Thoracic aorta (tissue), 2 donors: Measurements from ENCODE around the gene ITPRIPL2. TPM values are rescaled to one million over a fixed set of nuclear protein-coding genes. Genes with fewer than 3 reads are reported as not detected.

Experiments
- ATAC-seq: fragments of 150-250 bp; one replicate; pipeline ENCODE4 v1.8.0; 2017; ENCODE audit warnings: low read depth; ENCODE audit not compliant: insufficient number of reproducible peaks, low FRiP score
- DNase-seq: peaks from one replicate; pipeline ENCODE4 v3.0.0-alpha.2; 2020; ENCODE audit warnings: low spot score
- H3K27ac ChIP-seq, 2 donors: fragments of 200-600 bp; sonication (generic); 1 replicate in 1 of 2; 2 replicates in 1 of 2; pipeline ENCODE4 v1.5.1; 2016; ENCODE audit warnings: mild to moderate bottlenecking in 2 of 2, moderate library complexity in 2 of 2
- H3K27me3 ChIP-seq: fragments of 200-600 bp; sonication (generic); replicated peaks from 2 replicates; pipeline ENCODE4 v1.6.0; 2016; ENCODE audit warnings: mild to moderate bottlenecking; ENCODE audit not compliant: insufficient read depth
- H3K36me3 ChIP-seq: fragments of 200-600 bp; sonication (generic); one replicate; pipeline ENCODE4 v1.5.1; 2016
- H3K4me1 ChIP-seq, 2 donors: fragments of 200-600 bp; sonication (generic); 1 replicate in 1 of 2; 2 replicates in 1 of 2; pipeline versions ENCODE4 v1.5.1 to v1.6.0; 2016; ENCODE audit warnings: low read depth in 2 of 2, mild to moderate bottlenecking in 1 of 2; ENCODE audit not compliant: control insufficient read depth in 1 of 2
- H3K4me3 ChIP-seq: fragments of 200-600 bp; sonication (generic); 2 replicates; pipeline ENCODE4 v1.5.1; 2016; ENCODE audit warnings: mild to moderate bottlenecking
- H3K9me3 ChIP-seq: fragments of 200-600 bp; sonication (generic); 2 replicates; pipeline ENCODE4 v1.5.1; 2016
- CTCF ChIP-seq: fragments of 200-600 bp; sonication (generic); IDR thresholded peaks from one replicate; pipeline ENCODE4 v1.5.1; 2019; ENCODE audit warnings: antibody characterized with exemption
- total RNA-seq, 2 donors: library from RNA; depleted of rRNA; stranded (reverse); fragments of >200 nt; gene quantifications; one replicate each; pipeline versions ENCODE4 v1.1.0 to v1.2.3, GENCODE V29; 2016

ITPRIPL2 gene
- total RNA-seq, 2 donors from 2014 or later = 113 to 118 TPM

- peak; percentile 70 for TF ChIP-seq CTCF
- H3K9me3 ChIP-seq = no peaks in the 10 kb centered on the region
- no peak within 1 kb of the TSS for H3K27ac ChIP-seq
- H3K36me3 ChIP-seq = no peaks in the 10 kb centered on the region
- H3K4me1 ChIP-seq = peaks cover 3 to 14% of the 10 kb centered on the region in 2 donors
- H3K4me3 ChIP-seq = peak within 1 kb of the TSS; percentile 71
- DNase-seq (no peak), ATAC-seq (no peak)
- no peaks in the 10 kb centered on the region for H3K27me3 ChIP-seq
These were observed 54.1 kb downstream of the ITPRIPL2 start, which contains the start of gene SYT17 for GRCh38 chr16:19167710-19168370. Gene SYT17 (plus strand): TSS chr16:19168240. CDS start chr16:19168647, 407 bp downstream.

- no peak for TF ChIP-seq CTCF
- no peak for ATAC-seq
These were observed 54.8 kb downstream of the ITPRIPL2 start for GRCh38 chr16:19168371-19169081.

GRCh38 chr16:19169082-19169639, 55.4 kb downstream of the ITPRIPL2 start:
- Histone ChIP-seq H3K27ac (no peak overlapping the region), H3K4me1 (peaks cover 3 to 14% of the 10 kb centered on the region in 2 donors), H3K4me3 (peak overlapping the region; percentile 71), H3K9me3 (no peaks in the 10 kb centered on the region), H3K36me3 (no peaks in the 10 kb centered on the region), H3K27me3 (no peaks in the 10 kb centered on the region)
- ATAC-seq (no peak), DNase-seq (no peak)
- no peak for TF ChIP-seq CTCF

More at GRCh38 chr16:19168371-19169081, 54.8 kb downstream of the ITPRIPL2 start:
- Histone ChIP-seq H3K9me3 (no peaks in the 10 kb centered on the region), H3K27ac (no peak overlapping the region), H3K4me1 (peaks cover 3 to 14% of the 10 kb centered on the region in 2 donors), H3K4me3 (peak overlapping the region; percentile 71), H3K36me3 (no peaks in the 10 kb centered on the region), H3K27me3 (no peaks in the 10 kb centered on the region)
- no peak for DNase-seq

- ATAC-seq (no peak), DNase-seq (no peak)
- Histone ChIP-seq H3K27me3 (no peaks in the 10 kb centered on the region), H3K4me1 (peaks cover 3 to 14% of the 10 kb centered on the region in 2 donors), H3K4me3 (no peak overlapping the region), H3K9me3 (no peaks in the 10 kb centered on the region), H3K36me3 (no peaks in the 10 kb centered on the region), H3K27ac (no peak overlapping the region)
- no peak for TF ChIP-seq CTCF
These were observed 56.4 kb downstream of the ITPRIPL2 start for GRCh38 chr16:19170043-19170655.

Other genes with a start within 250 kb of the ITPRIPL2 start
- 100 to 1,000 TPM in 1 of 2 donors, 10 to 100 TPM in 1; 69.2 to 142 TPM for gene SMG1, start 187.6 kb upstream of the ITPRIPL2 start, total RNA-seq
- under 1 TPM; 0.49 to 0.81 TPM for gene TMC7, start 130.0 kb upstream of the ITPRIPL2 start, total RNA-seq
- gene COQ7, start 46.4 kb upstream of the ITPRIPL2 start, total RNA-seq = 10 to 100 TPM; 15.4 to 18.3 TPM
- 1 to 10 TPM; 1.8 to 1.9 TPM for gene SYT17, start 54.3 kb downstream of the ITPRIPL2 start, total RNA-seq
- gene CLEC19A, start 171.8 kb downstream of the ITPRIPL2 start, total RNA-seq = not detected